Fibroblast of villous mesenchyme (primary cell): ENCODE results near the gene MSMB. TPM values are rescaled to one million over a fixed set of nuclear protein-coding genes. Genes with fewer than 3 reads are reported as not detected.
A peak's percentile ranks its signal among the peaks of the same experiment; 100 is the strongest.

Source experiments
- DNase-seq: peaks from one replicate; pipeline ENCODE4 v3.0.0-alpha.2; 2010; ENCODE audit warnings: low read depth
- H3K4me3 ChIP-seq: 2 replicates; pipeline ENCODE4 v1.5.1; 2011; ENCODE audit warnings: low read depth, mild to moderate bottlenecking, low read length
- CTCF ChIP-seq: IDR thresholded peaks from 2 replicates; pipeline ENCODE4 v1.5.1; 2012; ENCODE audit warnings: low read depth, mild to moderate bottlenecking, low read length; ENCODE audit not compliant: insufficient read depth
- total RNA-seq: library from RNA; depleted of rRNA; stranded (reverse); fragments of >200 nt; gene quantifications from 2 replicates; pipeline ENCODE4 v1.2.3, GENCODE V29; 2012

MSMB gene
- total RNA-seq, 1 donor: not detected

- TF ChIP-seq CTCF: no peak
- no peak for DNase-seq
- no peak overlapping the region for H3K4me3 ChIP-seq
These were observed 28.3 kb downstream of the MSMB start for GRCh38 chr10:46017733-46018132.

- no peak overlapping the region for H3K4me3 ChIP-seq
- no peak for DNase-seq
- TF ChIP-seq CTCF: no peak
These were observed 29.3 kb downstream of the MSMB start for GRCh38 chr10:46016811-46017210.

DNA sequence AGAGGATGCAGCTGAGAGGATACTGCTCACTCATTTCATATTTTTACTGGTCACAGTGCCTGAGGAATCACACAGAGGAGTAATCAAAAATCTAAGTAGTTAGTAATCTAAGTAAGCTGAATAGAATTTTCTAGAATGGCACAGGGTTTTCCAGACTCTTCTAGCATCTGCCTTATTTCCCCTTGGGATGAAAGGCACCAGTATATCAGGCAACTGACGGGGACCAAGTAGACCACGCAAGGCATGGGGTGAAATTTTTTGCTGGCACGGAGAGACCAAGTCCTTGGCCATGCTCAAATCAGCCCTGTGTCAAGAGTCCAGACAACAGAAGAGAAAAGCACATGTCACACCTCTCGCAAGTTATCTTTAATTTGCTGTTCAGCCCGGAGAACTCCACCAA, 29.9 kb downstream of the MSMB start:
- no peak for TF ChIP-seq CTCF
- no peak overlapping the region for H3K4me3 ChIP-seq
- no peak for DNase-seq

GRCh38 chr10:46014683-46015405, 31.2 kb downstream of the MSMB start:
- no peak for TF ChIP-seq CTCF
- DNase-seq: no peak

GRCh38 chr10:46014206-46014605, 31.9 kb downstream of the MSMB start:
- no peak overlapping the region for H3K4me3 ChIP-seq
- no peak for TF ChIP-seq CTCF
- DNase-seq: no peak

More at GRCh38 chr10:46014683-46015405, 31.2 kb downstream of the MSMB start:
- no peak overlapping the region for H3K4me3 ChIP-seq

GRCh38 chr10:46012746-46013145, 33.3 kb downstream of the MSMB start:
- TF ChIP-seq CTCF: no peak
- DNase-seq: no peak
- no peak overlapping the region for H3K4me3 ChIP-seq

DNA sequence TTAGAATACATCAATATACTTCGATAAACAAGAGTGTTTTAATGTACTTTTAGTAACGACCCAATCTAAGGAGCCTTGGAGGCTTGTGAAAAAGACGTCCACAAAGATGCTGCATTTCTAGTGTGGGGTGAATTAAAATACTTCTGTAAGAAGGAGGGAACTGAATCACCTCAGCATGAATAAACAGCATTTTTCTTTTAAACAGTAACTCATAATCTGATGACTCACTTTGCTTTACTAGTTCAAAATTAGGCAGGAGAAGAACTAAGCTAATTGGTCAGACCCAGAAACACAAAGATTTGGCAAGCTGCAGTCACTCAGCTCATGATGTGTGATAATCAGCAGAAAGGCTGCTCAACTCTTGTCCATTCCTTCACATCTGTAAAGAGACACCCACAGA, 39.9 kb downstream of the MSMB start:
- TF ChIP-seq CTCF: no peak
- DNase-seq: peak; percentile 77

More for the DNA sequence above, 39.9 kb downstream of the MSMB start:
- no peak overlapping the region for H3K4me3 ChIP-seq
